HEK293T (cell line): Measurements from ENCODE around the gene ZBTB17.

Experiments used
- ARNT ChIP-seq: fragments of 450-650 bp; IDR thresholded peaks from 2 replicates; pipeline ENCODE4 v1.6.1; 2017; ENCODE audit warnings: mild to moderate bottlenecking
- BHLHE40 ChIP-seq: fragments of 450-650 bp; IDR thresholded peaks from 2 replicates; pipeline ENCODE4 v1.6.1; 2016; ENCODE audit warnings: mild to moderate bottlenecking, moderate library complexity, borderline replicate concordance
- CTBP1 ChIP-seq: fragments of 450-650 bp; IDR thresholded peaks from 2 replicates; pipeline ENCODE4 v1.6.1; 2016; ENCODE audit warnings: borderline replicate concordance
- ELF4 ChIP-seq: fragments of 450-650 bp; IDR thresholded peaks from 2 replicates; pipeline ENCODE4 v1.6.1; 2017; ENCODE audit warnings: antibody characterized with exemption
- FOXA1 ChIP-seq: fragments of 450-650 bp; IDR thresholded peaks from 2 replicates; pipeline ENCODE4 v1.6.1; 2016; ENCODE audit warnings: mild to moderate bottlenecking
- FOXK2 ChIP-seq: fragments of 450-650 bp; IDR thresholded peaks from 2 replicates; pipeline ENCODE4 v1.6.1; 2016; ENCODE audit warnings: mild to moderate bottlenecking
- FOXM1 ChIP-seq: fragments of 450-650 bp; IDR thresholded peaks from 2 replicates; pipeline ENCODE4 v1.6.1; 2017; ENCODE audit warnings: mild to moderate bottlenecking, borderline replicate concordance
- HDGF ChIP-seq: fragments of 450-650 bp; IDR thresholded peaks from 2 replicates; pipeline ENCODE4 v1.6.1; 2017; ENCODE audit warnings: antibody characterized with exemption, borderline replicate concordance
- L3MBTL2 ChIP-seq: fragments of 450-650 bp; conservative IDR thresholded peaks from 2 replicates; pipeline ENCODE4 v1.6.1; 2016; ENCODE audit warnings: mild to moderate bottlenecking
- NFRKB ChIP-seq: fragments of 450-650 bp; IDR thresholded peaks from 2 replicates; pipeline ENCODE4 v1.6.1; 2016; ENCODE audit warnings: mild to moderate bottlenecking, moderate library complexity
- SP1 ChIP-seq: fragments of 450-650 bp; IDR thresholded peaks from 2 replicates; pipeline ENCODE4 v1.6.1; 2017
- SUZ12 ChIP-seq: fragments of 450-650 bp; IDR thresholded peaks from 2 replicates; pipeline ENCODE4 v1.6.1; 2016; ENCODE audit warnings: mild to moderate bottlenecking
- TARDBP ChIP-seq: fragments of 450-650 bp; IDR thresholded peaks from 2 replicates; pipeline ENCODE4 v1.6.1; 2016
- ZNF384 ChIP-seq: fragments of 450-650 bp; IDR thresholded peaks from 2 replicates; pipeline ENCODE4 v1.6.1; 2016

- TF ChIP-seq SUZ12 (no peak), SP1 (no peak), ELF4 (no peak), BHLHE40 (no peak), FOXM1 (no peak), CTBP1 (no peak), HDGF (no peak), FOXK2 (no peak), ZNF384 (no peak), ARNT (no peak), NFRKB (no peak), FOXA1 (no peak), TARDBP (no peak), L3MBTL2 (no peak)
These were observed 38.2 kb downstream of the ZBTB17 start for GRCh38 chr1:15937706-15938168.
